Esophagus squamous epithelium (tissue), 5 donors: Measurements from ENCODE around the gene RFTN2. TPM values are rescaled to one million over a fixed set of nuclear protein-coding genes. Genes with fewer than 3 reads are reported as not detected.

Experiments
- DNase-seq: peaks from one replicate; lab custom pipeline; 2025; lab: John Stamatoyannopoulos, UW
- H3K27ac ChIP-seq, 4 donors: fragments of 200-600 bp; sonication (generic); one replicate each; pipeline ENCODE4 v1.5.1; 2016 to 2019; ENCODE audit warnings: mild to moderate bottlenecking in 1 of 4
- H3K27me3 ChIP-seq, 4 donors: fragments of 200-600 bp; sonication (generic); 1 replicate in 3 of 4; 2 replicates in 1 of 4; pipeline versions ENCODE4 v1.5.1 to v1.6.0; 2017 to 2021; ENCODE audit warnings: antibody characterized with exemption in 1 of 4
- H3K36me3 ChIP-seq, 3 donors: fragments of 200-600 bp; sonication (generic); one replicate each; pipeline ENCODE4 v1.5.1; 2016 to 2019
- H3K4me1 ChIP-seq, 3 donors: fragments of 200-600 bp; sonication (generic); one replicate each; pipeline ENCODE4 v1.5.1; 2017 to 2019
- H3K4me3 ChIP-seq, 4 donors: fragments of 200-600 bp; sonication (generic); 1 replicate in 3 of 4; 2 replicates in 1 of 4; pipeline ENCODE4 v1.5.1; 2016 to 2019; ENCODE audit warnings: mild to moderate bottlenecking in 2 of 4, moderate library complexity in 1 of 4
- H3K9me3 ChIP-seq, 3 donors: fragments of 200-600 bp; sonication (generic); one replicate each; pipeline ENCODE4 v1.5.1; 2016 to 2019
- POLR2A ChIP-seq, 4 donors: fragments of 450-650 bp; IDR thresholded peaks; one replicate each; pipeline ENCODE4 v1.6.1; 2017; ENCODE audit warnings: antibody characterized with exemption in 4 of 4, mild to moderate bottlenecking in 4 of 4, moderate library complexity in 3 of 4
- WGBS, 2 donors: methylation state at CpG; one replicate each; pipeline ENCODE4 v1.1.5; 2018; 5-methylcytosine and 5-hydroxymethylcytosine counted together
- intact Hi-C: fragments of 100-400 bp; cut with DNase I; formaldehyde crosslinking; loops from one replicate; pipeline ENCODE4 v1.15.0; 2022
- total RNA-seq, 4 donors: library from RNA; depleted of rRNA; stranded (reverse); fragments of >200 nt; gene quantifications; one replicate each; pipeline ENCODE4 v1.1.0, GENCODE V29; 2016
- TF ChIP-seq, protein P1 (sequence below), 6 experiments: fragments of 450-650 bp in 4 of 6; fragments of 200-600 bp in 2 of 6; sonication (generic) in 2 of 6; IDR thresholded peaks; one replicate each; pipeline ENCODE4 v1.5.1; 2016 to 2019; ENCODE audit warnings: antibody characterized with exemption in 6 of 6, mild to moderate bottlenecking in 4 of 6, moderate library complexity in 4 of 6
- donor health status: DM: yes; HTN: yes; CAD: no.

RFTN2 gene, protein sequence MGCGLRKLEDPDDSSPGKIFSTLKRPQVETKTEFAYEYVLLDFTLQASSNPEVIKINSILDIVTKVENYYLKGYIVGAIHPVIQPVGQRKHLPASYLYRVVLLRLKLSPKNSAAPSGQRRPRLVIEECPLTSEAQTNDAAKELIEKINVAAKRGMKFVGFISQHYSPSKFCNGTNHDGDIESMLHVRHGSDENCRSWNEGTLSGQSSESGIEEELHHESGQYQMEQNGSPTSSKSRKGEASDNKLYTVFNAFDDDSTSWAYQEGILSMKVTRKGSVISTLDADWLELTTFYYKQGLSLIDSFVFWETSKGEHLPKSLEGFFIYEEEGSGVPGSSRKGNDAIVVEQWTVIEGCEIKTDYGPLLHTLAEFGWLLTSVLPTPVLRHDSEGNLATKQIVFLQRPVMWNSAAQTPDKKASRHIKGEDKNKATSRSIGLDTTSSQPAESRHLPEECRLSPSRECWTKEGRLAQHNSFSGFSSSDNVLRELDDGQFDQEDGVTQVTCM
- 1 to 10 TPM in 3 of 4 donors, not detected in 1; 1.4 to 7.4 (median 2.7) TPM for total RNA-seq

GRCh38 chr2:197675246-197675645 lies at the start of gene RFTN2:
Gene RFTN2 (minus strand): TSS chr2:197675587. CDS start chr2:197675458, 129 bp downstream.
- no peaks in the 10 kb centered on the region for H3K36me3 ChIP-seq
- no peaks in the 10 kb centered on the region for H3K27me3 ChIP-seq
- peak within 1 kb of the TSS in 3 of 4 donors; percentile 37 to 58 (median 39) for H3K4me3 ChIP-seq
- intact Hi-C loops, result no loop called here
- no peak for TF ChIP-seq POLR2A (IDR thresholded peaks at IDR 0.05)
- TF ChIP-seq, protein P1, sequence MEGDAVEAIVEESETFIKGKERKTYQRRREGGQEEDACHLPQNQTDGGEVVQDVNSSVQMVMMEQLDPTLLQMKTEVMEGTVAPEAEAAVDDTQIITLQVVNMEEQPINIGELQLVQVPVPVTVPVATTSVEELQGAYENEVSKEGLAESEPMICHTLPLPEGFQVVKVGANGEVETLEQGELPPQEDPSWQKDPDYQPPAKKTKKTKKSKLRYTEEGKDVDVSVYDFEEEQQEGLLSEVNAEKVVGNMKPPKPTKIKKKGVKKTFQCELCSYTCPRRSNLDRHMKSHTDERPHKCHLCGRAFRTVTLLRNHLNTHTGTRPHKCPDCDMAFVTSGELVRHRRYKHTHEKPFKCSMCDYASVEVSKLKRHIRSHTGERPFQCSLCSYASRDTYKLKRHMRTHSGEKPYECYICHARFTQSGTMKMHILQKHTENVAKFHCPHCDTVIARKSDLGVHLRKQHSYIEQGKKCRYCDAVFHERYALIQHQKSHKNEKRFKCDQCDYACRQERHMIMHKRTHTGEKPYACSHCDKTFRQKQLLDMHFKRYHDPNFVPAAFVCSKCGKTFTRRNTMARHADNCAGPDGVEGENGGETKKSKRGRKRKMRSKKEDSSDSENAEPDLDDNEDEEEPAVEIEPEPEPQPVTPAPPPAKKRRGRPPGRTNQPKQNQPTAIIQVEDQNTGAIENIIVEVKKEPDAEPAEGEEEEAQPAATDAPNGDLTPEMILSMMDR (IDR thresholded peaks at IDR 0.05), result no peak
- peak within 1 kb of the TSS in 3 of 4 donors; percentile 59 to 77 (median 68) for H3K27ac ChIP-seq
- no peaks in the 10 kb centered on the region for H3K4me1 ChIP-seq
- 48 to 69% methylated on average over 3 of the region's 3 CpGs for WGBS, 2 donors
- no peaks in the 10 kb centered on the region for H3K9me3 ChIP-seq
- no peak for DNase-seq

- Histone ChIP-seq H3K27ac (no peak overlapping the region), H3K36me3 (no peaks in the 10 kb centered on the region), H3K9me3 (no peaks in the 10 kb centered on the region), H3K4me1 (no peaks in the 10 kb centered on the region), H3K4me3 (no peak overlapping the region), H3K27me3 (no peaks in the 10 kb centered on the region)
- no peak for DNase-seq
- intact Hi-C loops, result loop anchor here (10.0 kb wide), 1 partner anchor 47 kb away; no protein-coding TSS in a partner anchor
- whole genome bisulfite sequencing, 2 donors, result 85 to 95% methylated on average over 2 of the region's 2 CpGs
- no peak for TF ChIP-seq POLR2A (IDR thresholded peaks at IDR 0.05)
- TF ChIP-seq, protein P1 (IDR thresholded peaks at IDR 0.05), result no peak
Measured at GRCh38 chr2:197717863-197718262, 42.5 kb upstream of the RFTN2 start.

DNA sequence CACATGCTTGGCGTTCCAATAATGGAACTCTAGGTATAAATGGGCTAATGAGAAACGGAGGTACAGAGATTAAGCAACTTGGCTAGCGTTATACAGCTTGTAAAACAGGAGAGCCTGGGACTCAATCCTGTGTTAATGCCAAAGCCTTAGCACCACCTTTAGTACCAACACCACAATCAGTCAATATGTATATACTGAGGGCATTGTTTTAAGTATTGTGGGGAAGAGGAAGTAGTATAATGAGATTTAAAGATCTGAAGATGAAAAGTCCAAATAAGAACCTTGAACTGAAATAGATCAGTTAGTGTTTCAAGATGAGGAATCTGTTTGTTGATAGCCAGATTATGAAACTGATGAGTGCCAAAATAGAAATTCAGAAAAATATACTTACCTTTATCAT lies 37.9 kb upstream of the RFTN2 start:
- Histone ChIP-seq H3K9me3 (no peaks in the 10 kb centered on the region), H3K27ac (no peak overlapping the region), H3K36me3 (peaks cover 0 to 25% (median 0%) of the 10 kb centered on the region in 3 donors), H3K4me3 (no peak overlapping the region), H3K27me3 (no peaks in the 10 kb centered on the region), H3K4me1 (peaks cover 3 to 21% (median 9%) of the 10 kb centered on the region in 3 donors)
- TF ChIP-seq, protein P1 (IDR thresholded peaks at IDR 0.05), result no peak
- TF ChIP-seq POLR2A (IDR thresholded peaks at IDR 0.05), result no peak
- intact Hi-C loops, result loop anchor here (10.0 kb wide), 1 partner anchor 52 kb away; no protein-coding TSS in a partner anchor
- DNase-seq, result no peak
- 95% methylated on average over 3 of the region's 3 CpGs for WGBS, 2 donors

DNA sequence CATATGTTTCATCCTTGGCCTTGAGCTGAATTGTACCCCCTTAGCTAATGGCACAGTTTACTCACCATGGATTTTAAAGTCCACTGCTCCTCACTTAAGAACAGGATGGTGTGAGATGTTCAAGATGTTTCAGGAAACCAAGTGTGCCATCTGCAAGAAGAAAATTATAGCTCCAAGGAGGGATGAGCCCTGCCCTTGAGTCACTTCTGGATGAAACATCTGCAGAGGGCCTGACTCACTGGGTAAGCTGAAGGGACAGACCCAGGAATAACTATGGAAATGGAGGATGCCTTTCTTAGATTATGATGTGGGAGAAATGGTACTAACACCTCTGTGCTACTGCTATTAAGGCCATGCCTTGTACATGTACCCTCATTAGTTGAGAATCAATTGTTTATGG lies 36.2 kb upstream of the RFTN2 start:
- no peak for TF ChIP-seq POLR2A (IDR thresholded peaks at IDR 0.05)
- TF ChIP-seq, protein P1 (IDR thresholded peaks at IDR 0.05), result no peak
- Histone ChIP-seq H3K27me3 (no peaks in the 10 kb centered on the region), H3K4me3 (no peak overlapping the region), H3K4me1 (peaks cover 16 to 38% (median 17%) of the 10 kb centered on the region in 3 donors), H3K9me3 (no peaks in the 10 kb centered on the region), H3K27ac (no peak overlapping the region), H3K36me3 (peaks cover 0 to 25% (median 0%) of the 10 kb centered on the region in 3 donors)
- intact Hi-C loops, result loop anchor here (10.0 kb wide), 1 partner anchor 53 kb away; no protein-coding TSS in a partner anchor
- DNase-seq, result no peak
